Measurements from ENCODE around the gene KIF5C. TPM values are rescaled to one million over a fixed set of nuclear protein-coding genes. Genes with fewer than 3 reads are reported as not detected.

Gene KIF5C
- polyA plus RNA-seq, 1 experiment, result 0.17 TPM

GRCh38 chr2:148896136-148896535 is 21.1 kb downstream of the KIF5C start:
- Histone ChIP-seq H3K4me3 (ENCODE audit: low read depth, low read length) (no peak overlapping the region), H3K36me3 (ENCODE audit: control insufficient read depth, insufficient read depth, low read length) (no peaks in the 10 kb centered on the region), H3K27me3 (ENCODE audit: control insufficient read depth, insufficient read depth, low read length) (peaks cover 4% of the 10 kb centered on the region)
- ChIA-PET CTCF (no interaction called here), POLR2A (no interaction called here)
- DNase-seq (ENCODE audit: low read depth), result no peak
- no peak for TF ChIP-seq CTCF (IDR thresholded peaks at IDR 0.05; ENCODE audit: insufficient read depth, low read depth, low read length)

GRCh38 chr2:148899638-148900318 is 24.8 kb downstream of the KIF5C start:
- CTCF ChIA-PET, result interaction anchor here (0.8 kb wide), 1 partner anchor 258 kb away, joined by 3 read pairs; no protein-coding TSS in a partner anchor
- H3K36me3 ChIP-seq (ENCODE audit: control insufficient read depth, insufficient read depth, low read length), result no peaks in the 10 kb centered on the region
- POLR2A ChIA-PET, result no interaction called here
- no peak for DNase-seq (ENCODE audit: low read depth)
- no peak for TF ChIP-seq CTCF (IDR thresholded peaks at IDR 0.05; ENCODE audit: insufficient read depth, low read depth, low read length)
- no peak overlapping the region for H3K4me3 ChIP-seq (ENCODE audit: low read depth, low read length)
- peaks cover 4% of the 10 kb centered on the region for H3K27me3 ChIP-seq (ENCODE audit: control insufficient read depth, insufficient read depth, low read length)

DNA sequence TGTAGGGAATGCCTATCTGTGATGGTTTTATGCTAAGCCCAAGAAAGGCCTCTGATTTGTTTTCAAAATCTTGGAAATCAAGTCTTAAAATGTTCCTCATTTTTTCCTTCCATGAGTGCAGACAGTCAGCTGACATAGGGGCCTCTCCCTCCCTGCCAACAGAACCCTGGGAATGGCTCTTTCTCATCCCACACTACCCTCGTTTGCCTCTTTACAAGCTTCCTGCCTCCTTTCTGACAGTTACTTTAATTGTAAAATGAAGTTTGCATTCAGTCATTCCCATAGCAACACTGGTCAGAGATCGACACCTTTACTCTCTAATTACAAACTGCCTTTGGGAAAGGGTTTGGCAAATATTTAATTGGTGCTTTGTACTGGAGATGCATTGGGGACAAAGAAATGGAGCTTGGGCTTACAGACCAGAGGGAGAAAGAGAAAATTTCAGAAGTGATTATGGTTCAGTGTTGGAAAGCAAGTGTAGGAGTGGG is 25.4 kb downstream of the KIF5C start:
- TF ChIP-seq CTCF (IDR thresholded peaks at IDR 0.05; ENCODE audit: insufficient read depth, low read depth, low read length), result no peak
- DNase-seq (ENCODE audit: low read depth), result no peak
- ChIA-PET CTCF (interaction anchor here (0.8 kb wide), 1 partner anchor 258 kb away, joined by 3 read pairs; no protein-coding TSS in a partner anchor), POLR2A (no interaction called here)
- Histone ChIP-seq H3K36me3 (ENCODE audit: control insufficient read depth, insufficient read depth, low read length) (no peaks in the 10 kb centered on the region), H3K4me3 (ENCODE audit: low read depth, low read length) (no peak overlapping the region), H3K27me3 (ENCODE audit: control insufficient read depth, insufficient read depth, low read length) (peaks cover 4% of the 10 kb centered on the region)

- Histone ChIP-seq H3K4me3 (ENCODE audit: low read depth, low read length) (no peak overlapping the region), H3K27me3 (ENCODE audit: control insufficient read depth, insufficient read depth, low read length) (peaks cover 4% of the 10 kb centered on the region), H3K36me3 (ENCODE audit: control insufficient read depth, insufficient read depth, low read length) (no peaks in the 10 kb centered on the region)
- no peak for DNase-seq (ENCODE audit: low read depth)
- TF ChIP-seq CTCF (IDR thresholded peaks at IDR 0.05; ENCODE audit: insufficient read depth, low read depth, low read length), result no peak
- ChIA-PET POLR2A (no interaction called here), CTCF (no interaction called here)
Measured at GRCh38 chr2:148901142-148901541, 26.1 kb downstream of the KIF5C start.

- no peak overlapping the region for H3K4me3 ChIP-seq (ENCODE audit: low read depth, low read length)
- POLR2A ChIA-PET, result no interaction called here
- CTCF ChIA-PET, result no interaction called here
- no peaks in the 10 kb centered on the region for H3K36me3 ChIP-seq (ENCODE audit: control insufficient read depth, insufficient read depth, low read length)
- no peak for TF ChIP-seq CTCF (IDR thresholded peaks at IDR 0.05; ENCODE audit: insufficient read depth, low read depth, low read length)
- no peak for DNase-seq (ENCODE audit: low read depth)
- H3K27me3 ChIP-seq (ENCODE audit: control insufficient read depth, insufficient read depth, low read length), result peaks cover 2% of the 10 kb centered on the region; the same call in 1 of the 2 replicates
Measured at GRCh38 chr2:148902798-148903197, 27.8 kb downstream of the KIF5C start.
